Esophagus squamous epithelium (tissue), 4 donors: Measurements from ENCODE around the gene RAD51C.
"Not testable (repeated sequence)": the region's sequence is repeated elsewhere in the genome, so short reads cannot be mapped to it uniquely, and the experiment has no call there.

Experiments used
- POLR2A ChIP-seq, 4 donors: fragments of 450-650 bp; IDR thresholded peaks; one replicate each; pipeline ENCODE4 v1.6.1; 2017; ENCODE audit warnings: antibody characterized with exemption in 4 of 4, mild to moderate bottlenecking in 4 of 4, moderate library complexity in 3 of 4
- TF ChIP-seq, protein P1 (sequence below), 6 experiments: fragments of 450-650 bp in 4 of 6; fragments of 200-600 bp in 2 of 6; sonication (generic) in 2 of 6; IDR thresholded peaks; one replicate each; pipeline ENCODE4 v1.5.1; 2016 to 2019; ENCODE audit warnings: antibody characterized with exemption in 6 of 6, mild to moderate bottlenecking in 4 of 6, moderate library complexity in 4 of 6

DNA sequence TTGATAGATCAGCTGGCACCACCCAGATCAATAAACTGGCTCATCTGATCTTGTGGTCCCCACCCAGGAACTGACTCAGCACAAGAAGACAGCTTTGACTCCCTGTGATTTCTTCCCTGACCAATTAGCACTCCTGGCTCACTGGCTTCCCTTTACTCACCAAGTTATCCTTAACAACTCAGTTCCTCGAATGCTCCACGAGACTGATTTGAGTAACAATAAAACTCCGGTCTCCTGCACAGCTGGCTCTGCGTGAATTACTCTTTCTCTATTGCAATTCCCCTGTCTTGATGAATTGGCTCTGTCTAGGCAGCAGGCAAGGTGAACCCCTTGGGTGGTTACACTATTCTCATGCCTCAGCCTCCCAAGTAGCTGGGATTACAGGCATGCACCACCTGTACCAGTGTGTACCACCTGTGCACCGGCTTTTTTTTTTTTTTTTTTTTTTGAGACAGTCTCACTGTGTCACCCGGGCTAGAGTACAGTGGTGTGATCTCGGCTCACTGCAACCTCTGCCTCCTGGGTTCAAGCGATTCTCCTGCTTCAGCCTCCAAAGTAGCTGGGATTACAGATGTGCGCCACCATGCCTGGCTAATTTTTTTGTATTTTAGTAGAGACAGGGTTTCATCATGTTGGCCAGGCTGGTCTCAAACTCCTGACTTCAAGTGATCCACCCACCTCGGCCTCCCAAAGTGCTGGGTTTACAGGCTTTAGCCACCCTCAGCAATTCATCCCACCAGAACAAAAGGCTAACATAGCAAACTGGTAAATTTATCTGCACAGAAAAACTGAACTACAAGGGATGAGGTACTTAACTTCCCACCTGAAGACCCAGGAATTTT, 34.2 kb upstream of the RAD51C start:
- TF ChIP-seq, protein P1, sequence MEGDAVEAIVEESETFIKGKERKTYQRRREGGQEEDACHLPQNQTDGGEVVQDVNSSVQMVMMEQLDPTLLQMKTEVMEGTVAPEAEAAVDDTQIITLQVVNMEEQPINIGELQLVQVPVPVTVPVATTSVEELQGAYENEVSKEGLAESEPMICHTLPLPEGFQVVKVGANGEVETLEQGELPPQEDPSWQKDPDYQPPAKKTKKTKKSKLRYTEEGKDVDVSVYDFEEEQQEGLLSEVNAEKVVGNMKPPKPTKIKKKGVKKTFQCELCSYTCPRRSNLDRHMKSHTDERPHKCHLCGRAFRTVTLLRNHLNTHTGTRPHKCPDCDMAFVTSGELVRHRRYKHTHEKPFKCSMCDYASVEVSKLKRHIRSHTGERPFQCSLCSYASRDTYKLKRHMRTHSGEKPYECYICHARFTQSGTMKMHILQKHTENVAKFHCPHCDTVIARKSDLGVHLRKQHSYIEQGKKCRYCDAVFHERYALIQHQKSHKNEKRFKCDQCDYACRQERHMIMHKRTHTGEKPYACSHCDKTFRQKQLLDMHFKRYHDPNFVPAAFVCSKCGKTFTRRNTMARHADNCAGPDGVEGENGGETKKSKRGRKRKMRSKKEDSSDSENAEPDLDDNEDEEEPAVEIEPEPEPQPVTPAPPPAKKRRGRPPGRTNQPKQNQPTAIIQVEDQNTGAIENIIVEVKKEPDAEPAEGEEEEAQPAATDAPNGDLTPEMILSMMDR (IDR thresholded peaks at IDR 0.05): not testable (repeated sequence)
- TF ChIP-seq POLR2A (IDR thresholded peaks at IDR 0.05): not testable (repeated sequence)
